Retina (tissue), 1 donor: ENCODE data around the gene DLL1.
"Not testable (repeated sequence)": the region's sequence is repeated elsewhere in the genome, so short reads cannot be mapped to it uniquely, and the experiment has no call there.

Source experiments
- DNase-seq: peaks from one replicate; pipeline ENCODE4 v3.0.0-alpha.2; 2016

The DLL1 gene, protein sequence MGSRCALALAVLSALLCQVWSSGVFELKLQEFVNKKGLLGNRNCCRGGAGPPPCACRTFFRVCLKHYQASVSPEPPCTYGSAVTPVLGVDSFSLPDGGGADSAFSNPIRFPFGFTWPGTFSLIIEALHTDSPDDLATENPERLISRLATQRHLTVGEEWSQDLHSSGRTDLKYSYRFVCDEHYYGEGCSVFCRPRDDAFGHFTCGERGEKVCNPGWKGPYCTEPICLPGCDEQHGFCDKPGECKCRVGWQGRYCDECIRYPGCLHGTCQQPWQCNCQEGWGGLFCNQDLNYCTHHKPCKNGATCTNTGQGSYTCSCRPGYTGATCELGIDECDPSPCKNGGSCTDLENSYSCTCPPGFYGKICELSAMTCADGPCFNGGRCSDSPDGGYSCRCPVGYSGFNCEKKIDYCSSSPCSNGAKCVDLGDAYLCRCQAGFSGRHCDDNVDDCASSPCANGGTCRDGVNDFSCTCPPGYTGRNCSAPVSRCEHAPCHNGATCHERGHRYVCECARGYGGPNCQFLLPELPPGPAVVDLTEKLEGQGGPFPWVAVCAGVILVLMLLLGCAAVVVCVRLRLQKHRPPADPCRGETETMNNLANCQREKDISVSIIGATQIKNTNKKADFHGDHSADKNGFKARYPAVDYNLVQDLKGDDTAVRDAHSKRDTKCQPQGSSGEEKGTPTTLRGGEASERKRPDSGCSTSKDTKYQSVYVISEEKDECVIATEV

DNA sequence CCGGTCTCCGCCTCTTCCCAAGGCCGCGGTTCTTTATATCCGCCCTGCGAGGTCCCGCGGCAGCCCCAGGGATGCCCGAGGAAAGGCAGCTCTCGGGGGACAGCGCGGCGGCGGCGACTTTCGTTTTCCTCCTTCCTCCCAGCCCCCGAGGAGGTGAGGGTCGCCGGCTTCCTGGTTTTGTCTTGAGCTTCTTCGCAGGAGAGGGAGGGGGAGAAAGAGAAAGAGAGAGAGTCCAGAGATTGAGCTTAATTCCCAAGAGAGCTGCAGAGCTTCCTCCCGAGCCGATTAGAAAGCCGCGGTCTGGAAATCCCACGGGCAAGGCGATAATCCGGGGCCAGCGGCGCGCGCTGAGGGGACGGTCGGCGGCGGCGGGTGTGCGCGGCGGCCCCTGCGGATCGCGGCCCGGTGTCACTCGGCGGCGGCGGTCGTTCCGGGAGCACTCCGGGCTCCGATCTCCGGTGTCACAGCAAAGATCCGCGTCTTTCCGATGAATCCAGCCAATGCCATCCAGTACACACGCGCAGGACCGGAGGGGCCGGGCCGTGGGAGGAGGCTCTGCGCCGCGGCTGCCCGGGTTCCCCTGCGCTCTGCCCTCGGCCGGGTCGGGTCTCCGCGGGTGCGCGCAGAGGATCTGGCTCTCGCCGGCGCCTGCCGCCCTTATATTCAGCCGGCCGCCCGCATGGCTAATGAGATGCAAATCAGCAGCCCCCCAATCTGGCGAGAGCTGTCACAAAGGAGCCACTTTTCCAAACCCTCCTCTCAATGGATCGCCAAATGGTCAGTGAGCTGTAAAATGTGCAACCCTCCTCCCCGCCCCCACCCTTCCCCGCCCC is at the start of gene DLL1:
DLL1 (minus strand) TSS at position 783 of the 833 bp plus-strand sequence. CDS start 939 bp downstream, outside the sequence.
- DNase-seq = peak; percentile 88

DNA sequence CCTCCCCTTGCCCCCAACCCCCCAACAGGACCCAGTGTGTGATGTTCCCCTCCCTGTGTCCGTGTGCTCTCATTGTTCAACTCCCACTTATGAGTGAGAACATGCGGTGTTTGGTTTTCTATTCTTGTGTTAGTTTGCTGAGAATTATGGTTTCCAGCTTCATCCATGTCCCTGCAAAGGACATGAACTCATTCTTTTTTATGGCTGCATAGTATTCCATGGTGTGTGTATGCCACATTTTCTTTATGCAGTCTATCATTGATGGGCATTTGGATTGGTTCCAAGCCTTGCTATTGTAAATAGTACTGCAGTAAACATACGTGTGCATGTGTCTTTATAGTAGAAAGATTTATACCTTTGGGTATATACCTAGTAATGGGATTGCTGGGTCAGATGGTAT is 44.3 kb upstream of the DLL1 start:
- DNase-seq = not testable (repeated sequence)

DNA sequence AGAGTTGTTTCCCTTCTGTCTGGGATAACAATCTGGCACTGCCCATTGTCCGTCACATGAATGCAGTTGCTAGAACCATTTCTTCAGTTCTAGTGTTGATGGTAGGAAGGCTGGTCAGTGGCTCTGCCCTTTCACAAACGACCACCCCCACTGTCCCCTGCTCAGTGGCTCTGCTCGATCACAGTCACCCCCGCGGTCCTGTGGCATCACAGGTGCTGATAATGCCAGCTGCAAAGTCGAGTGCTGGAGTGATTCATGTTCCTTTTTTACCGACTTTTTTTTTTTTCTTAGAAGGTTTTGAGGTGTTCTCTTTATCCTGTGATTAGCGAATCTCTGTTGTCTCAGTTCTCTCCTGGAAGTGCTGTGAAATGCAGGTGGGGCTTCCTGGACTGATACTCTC is 38.4 kb upstream of the DLL1 start:
- DNase-seq = no peak

DNA sequence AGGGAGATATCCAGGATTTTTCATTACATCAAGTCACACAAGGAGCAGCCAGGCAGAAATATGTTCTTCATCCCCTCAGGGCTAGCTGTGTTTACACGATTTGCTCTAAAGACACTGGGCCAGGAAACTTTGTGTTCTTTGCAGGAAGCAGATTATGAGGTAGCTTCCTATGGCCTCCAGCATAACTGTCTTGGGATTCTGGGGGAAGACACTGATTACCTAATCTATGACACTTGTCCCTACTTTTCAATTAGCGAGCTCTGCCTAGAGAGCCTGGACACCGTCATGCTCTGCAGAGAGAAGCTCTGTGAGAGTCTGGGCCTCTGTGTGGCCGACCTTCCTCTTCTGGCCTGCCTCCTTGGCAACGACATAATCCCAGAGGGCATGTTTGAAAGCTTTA is 26.8 kb upstream of the DLL1 start:
- DNase-seq = no peak

DNA sequence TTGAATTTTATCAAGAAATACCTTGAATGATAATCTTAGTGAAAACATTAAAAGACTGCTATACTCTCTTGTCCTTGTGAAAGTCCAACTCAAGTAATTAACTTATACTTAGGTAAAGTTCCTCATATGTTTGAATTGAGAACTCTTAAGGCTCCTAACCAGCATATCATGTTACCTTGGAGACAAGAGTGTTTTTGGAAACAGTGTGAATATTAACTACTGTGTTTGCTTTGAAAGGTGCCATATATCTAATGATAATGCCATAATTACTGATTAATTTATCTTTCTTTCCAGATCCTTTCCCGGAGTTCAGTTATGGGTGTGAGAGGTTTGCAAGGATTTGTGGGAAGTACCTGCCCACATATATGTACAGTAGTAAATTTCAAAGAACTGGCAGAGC is 26.2 kb upstream of the DLL1 start:
- DNase-seq = no peak

DNA sequence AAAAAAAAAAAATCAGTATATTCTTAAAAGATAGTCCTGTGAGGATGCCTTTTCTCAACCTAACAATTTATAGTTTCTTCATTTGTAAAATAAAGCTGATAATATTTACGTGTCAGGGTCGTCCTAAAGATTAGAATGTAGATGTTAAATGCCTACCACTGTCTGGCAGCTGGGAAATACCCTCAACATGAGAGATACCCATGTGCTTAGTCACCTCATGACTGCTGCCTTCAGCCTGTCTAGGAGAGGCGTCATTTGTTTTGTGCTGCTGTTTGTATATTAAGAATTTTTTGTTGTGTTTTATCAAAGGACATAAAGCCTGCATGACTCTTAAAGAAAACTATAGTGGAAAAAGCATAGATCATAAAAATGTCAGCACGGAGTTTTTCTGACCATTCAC is 25.2 kb upstream of the DLL1 start:
- no peak for DNase-seq

DNA sequence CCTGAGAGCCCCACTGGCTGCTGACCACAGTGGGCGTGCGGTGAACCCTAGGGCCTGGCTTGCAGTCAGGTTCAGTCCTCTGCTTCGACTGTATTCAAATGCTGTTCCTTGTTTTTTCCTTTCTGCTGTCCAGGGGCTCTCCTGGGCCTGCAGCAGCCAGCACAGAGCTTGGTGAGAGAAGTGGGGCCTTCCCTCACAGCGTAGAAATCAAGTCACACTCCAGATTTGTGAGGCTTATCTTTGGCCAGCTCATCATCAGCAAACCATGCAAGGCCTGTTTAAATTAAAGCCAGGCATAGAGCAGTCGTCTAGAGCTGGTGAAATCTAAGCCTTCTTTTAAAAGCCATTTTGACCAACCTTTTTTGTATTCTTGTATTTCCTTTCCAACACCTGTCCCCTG is 24.1 kb upstream of the DLL1 start:
- DNase-seq = no peak

DNA sequence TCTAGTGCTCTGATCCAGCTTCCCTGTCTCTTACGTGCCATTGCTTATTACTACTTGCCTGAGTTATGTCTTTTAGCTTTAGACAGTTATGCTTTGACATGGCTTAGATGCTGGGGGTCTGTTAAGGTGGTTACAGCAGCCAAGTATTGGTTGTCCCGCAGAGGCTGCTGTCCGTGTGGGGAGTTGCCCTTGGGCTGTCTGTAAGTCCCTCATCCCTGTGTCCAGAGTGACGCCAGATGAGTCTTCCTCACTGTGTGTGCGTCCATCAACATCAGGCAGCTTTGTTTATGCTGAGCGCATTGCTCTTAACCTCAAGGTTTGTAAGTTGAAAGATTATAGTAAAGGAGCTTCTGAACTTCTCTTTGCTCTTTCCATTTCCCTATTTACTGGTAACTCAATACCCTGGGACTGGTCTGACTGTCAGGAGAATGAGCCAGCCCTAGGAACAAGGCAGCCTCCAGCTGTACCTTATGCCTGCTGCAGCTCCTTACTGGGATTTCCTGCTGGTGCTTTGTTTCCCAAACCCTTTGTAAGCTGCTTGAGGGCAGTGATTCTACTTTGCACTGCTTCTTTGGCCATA is 22.9 kb upstream of the DLL1 start:
- DNase-seq = no peak

DNA sequence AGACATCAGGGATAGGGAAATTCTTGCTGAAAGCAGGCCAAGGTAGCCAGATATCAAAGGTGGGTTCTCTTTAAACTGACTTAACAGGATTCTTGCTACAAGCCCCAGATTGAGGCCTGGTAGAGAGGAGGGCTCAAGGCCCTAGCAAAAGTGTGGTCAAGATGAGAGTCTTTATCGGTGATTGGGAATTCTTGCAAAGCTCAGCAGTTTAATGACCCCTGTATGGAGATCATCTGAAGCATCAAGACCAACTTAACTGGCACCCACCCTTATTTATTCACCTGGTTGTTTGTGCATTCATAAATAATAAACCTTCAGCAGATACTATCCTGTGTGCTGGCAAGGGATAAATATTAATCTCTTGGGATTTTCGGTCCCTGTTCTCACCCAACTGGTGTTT is 22.0 kb upstream of the DLL1 start:
- no peak for DNase-seq

DNA sequence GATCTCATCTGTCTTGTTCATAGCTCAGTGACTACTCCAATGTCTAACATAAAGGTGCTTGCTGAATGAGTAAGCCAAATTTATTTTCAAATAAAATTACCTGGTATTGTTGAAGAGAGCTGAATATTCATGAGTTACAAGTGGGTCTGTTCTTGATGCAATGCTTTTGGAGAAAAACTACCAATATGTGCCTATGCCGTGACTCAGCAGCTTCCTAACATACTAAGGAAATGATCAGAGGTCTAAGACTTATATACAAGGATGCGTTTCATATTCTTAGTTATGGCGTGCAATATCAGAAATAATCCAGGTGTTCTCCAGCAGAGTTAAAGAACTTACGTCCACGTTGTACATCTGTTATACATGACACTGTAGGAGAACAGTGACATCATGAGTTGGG is 20.8 kb upstream of the DLL1 start:
- no peak for DNase-seq

DNA sequence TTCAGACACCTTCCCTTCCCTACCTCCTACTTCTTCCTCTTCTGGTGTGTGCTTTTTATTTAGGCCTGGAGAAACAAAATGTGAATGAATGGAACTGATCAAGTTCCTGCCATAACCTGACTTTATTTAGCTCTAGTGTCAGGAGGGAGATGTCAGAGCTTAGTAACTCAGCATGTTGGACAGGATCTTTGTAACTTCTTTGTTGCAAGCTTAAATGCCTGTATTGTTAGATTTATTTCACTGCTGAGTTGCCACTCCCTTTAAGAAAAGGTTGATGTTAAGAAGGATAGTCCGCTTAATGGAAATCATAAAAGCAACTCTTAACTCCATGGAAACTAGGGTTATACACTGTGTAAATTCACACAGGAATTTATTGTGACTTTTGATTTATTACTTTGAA is 17.9 kb upstream of the DLL1 start:
- DNase-seq = no peak

DNA sequence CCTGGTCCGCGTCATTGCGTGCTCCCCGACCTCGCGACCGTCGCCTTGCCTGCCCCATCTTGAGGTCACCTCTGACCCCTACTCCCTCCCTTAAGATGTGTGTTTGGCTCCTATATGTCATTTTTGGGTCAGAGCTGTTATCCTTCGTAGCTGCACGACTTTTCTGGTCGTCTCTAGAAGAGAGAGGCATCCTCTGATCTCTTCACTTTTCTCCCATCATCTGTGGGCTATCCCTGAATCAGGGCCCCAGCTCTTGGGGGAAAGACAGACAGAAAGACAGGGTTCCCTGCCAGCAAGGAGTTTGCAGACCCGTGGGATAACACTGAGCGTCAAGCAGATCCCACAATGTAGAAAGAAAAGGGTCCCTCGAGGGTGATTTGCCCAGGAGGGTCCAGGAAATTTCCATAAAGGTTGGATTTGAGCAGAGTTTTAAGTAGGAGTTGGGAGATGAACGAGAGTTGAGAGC is 16.2 kb upstream of the DLL1 start:
- DNase-seq = no peak

DNA sequence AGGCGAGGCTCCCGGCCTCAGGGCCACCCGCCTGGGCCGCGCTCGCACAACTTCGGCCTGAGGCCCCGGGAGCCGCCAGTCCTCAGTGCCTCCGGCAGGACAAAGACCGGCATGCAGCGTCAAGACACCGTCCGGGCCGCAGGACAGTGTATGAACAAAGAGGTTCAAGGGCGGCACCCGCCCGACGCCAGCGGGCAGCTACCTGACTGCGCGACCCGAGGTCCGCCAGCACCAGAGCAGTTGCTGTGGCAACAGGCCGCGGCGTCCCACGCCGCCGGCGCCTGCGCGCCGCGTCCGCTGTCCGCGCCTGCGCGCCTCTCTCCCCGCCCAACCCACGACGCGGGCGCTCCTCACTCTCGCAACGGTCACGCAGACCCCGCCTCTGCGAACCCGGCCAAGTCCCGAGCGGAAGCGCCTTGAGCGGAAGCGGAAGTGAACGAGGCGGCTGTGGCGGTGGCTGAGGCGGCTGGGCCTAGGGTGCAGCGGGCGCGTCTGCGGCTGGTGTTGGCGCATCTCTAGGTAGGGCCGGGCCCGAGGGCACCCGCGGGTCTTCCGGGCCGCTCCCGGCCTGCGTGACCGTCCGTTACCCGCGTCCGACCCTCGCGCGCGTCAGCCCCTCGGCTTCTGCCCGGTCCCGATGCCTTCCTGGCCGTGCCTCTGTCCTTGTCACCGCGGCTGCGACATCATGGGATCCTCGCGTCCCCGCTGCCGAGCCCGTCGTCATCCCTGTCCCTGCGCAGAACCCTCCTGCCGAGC is 15.6 kb upstream of the DLL1 start, which contains the start of gene FAM120B:
FAM120B (plus strand) TSS at position 435 of the 756 bp plus-strand sequence. CDS start 10,633 bp downstream, outside the sequence.
- DNase-seq = peak; percentile 98

DNA sequence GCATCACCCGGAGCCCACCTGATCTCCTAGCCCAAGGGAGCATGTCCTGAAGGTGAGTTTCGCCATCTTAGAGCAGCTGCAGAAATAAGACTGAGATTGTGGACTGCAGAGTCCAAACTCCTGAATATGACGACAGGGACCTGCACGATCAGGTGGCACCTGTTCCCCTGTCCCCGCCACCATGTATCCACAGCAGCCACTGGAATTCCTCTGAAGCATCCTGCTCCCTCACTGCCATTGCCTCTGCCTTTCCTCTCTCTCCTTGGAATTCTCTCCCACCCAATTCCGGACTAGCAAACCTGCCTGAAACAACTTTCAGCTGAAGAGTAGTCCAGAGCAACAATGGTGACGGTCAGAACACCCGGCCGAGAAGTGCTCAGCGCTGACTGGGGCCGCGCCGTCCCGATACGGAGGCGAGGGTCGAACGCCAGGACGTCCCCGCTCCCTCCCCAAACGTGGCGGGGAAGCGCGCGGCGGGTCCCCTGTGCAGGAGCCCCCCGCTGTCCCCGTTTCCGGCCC is 15.0 kb upstream of the DLL1 start:
- DNase-seq = no peak

DNA sequence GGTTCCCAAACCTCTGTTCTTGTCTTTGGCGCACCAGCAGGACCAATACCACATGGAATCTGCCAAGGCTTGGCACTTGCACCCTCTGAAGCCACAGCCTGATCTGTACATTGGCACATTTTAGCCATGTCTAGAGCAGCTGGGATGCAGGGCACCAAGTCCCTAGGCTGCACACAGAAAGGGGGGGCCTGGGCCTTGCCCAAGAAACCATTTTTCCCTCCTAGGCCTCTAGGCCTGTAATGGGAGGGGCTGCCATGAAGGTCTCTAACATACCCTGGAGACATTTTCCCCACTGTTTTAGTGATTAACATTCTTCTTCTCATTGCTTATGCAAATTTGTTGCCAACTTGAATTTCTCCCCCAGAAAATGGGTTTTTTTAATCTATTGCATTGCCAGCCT is 10.3 kb upstream of the DLL1 start:
- no peak for DNase-seq

DNA sequence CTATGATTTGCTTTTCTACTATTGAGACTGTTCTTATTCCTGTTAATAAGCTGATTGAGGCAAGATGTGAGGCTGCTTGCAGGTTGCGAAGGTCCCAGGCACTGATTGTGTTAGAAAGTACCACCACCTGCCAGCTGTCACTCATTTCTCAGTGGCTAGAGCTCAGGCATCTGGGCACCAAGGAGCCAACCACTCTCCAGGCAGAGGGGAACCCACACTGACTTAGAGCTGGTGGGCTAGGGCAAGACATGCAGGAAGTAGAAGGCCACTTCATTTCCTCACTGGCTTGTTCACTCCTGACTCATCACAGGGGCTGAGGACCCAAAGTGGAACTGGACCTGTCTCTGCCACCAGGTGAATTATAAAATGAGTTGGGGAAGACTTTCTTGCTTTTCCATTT is 7.8 kb upstream of the DLL1 start:
- DNase-seq = no peak

DNA sequence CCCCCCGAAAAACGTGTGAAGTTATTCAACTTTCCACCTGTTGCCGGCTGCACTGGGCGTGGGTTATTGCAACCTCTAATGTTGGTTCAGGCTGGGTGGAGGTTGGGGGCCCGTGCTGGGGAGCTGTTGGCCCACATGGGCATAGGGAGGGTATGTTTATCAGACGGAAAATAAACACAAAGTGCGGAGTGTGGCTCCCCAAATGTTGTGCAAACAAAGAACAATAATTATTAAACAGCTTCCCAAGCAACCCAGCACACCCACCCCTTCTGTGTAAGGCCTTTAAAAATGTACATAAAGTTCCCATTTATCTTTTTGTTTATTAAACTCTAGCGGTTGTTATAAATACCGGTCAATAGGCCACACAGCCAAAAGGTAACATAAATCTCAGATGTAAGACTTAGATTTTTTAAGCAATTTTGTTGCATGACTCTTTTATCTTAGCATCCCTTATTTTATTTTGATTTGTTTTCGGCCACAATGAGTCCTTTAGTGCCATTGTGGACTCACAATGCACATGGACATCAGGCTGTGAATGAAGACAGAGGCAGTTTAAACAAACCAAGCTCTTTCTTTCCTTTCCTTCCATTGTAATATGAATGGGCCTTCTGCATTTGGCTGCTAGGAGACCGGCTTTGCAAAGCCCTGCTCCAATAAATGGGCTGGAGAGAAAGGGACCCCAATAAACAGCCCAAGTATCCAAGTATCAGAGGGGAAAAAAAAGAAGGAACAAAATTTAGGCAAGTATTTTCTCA is 6.9 kb upstream of the DLL1 start:
- DNase-seq = no peak

DNA sequence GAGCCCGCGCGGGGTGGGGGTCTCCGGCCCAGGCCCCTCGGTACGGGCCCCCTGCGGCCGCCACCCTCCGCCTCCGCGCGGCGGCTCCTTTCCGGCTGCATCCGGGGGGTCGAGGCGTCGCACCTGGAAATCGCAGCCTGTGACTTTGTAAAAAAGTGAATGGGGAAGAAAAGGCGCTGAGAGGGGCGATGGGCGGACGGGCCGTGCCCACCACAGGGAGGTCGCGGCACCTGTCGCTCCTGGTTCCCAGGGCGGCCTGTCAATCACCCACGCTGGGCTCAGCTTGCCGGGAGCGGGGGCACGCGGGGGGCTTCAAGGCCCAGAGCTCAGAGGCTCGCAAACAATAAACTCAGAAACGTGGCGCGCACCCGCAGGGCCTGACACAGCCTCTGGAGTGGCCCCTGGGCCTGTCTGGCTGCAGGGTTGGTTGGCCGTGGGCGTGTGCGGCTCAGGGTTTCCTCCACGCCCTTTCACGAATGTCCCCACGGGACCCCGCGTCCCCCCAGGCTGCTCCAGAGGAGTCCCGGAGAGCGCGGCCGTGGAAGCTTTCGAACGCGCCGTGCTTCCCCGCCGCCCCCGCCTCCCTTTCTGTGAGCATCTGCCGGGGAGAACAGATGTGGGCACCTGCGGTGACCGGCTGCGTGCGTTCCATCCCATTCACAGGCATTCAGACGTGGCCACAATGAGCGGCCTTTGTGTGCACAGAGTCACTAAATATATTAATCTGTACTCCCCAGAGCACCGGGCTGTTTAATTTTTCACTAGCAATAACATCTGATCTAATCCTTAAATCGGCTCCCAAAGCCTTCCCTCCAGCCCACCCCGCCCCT is 6.1 kb upstream of the DLL1 start:
- DNase-seq = peak; percentile 69

DNA sequence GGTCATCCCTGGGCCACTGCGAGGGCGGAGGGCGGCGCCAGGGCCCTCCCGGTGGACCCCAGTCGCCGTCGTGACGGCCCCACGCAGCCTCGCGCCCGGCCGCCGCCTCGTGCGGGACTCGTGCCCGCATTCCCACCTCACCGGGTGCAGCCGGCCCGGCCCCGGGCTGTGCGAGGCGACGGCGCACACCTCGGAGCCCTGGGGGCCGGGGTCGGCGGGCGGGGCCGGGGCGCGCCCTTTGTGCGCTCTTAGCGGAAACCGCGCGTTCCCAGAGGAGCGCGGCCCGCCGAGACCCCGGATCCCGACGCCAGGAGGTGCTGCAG is 5.5 kb upstream of the DLL1 start:
- DNase-seq = no peak
